Right lobe of liver (tissue), 4 donors: ENCODE results near the gene FOXP1.

Experiments
- POLR2A ChIP-seq: fragments of 450-650 bp; IDR thresholded peaks from one replicate; pipeline ENCODE4 v1.6.1; 2017; ENCODE audit warnings: antibody characterized with exemption, mild to moderate bottlenecking
- TF ChIP-seq, protein P1 (sequence below), 4 donors: fragments of 200-600 bp in 3 of 4; fragments of 450-650 bp in 1 of 4; IDR thresholded peaks; one replicate each; pipeline versions ENCODE4 v1.5.1 to v1.8.0; 2016 to 2022; ENCODE audit warnings: antibody characterized with exemption in 4 of 4, mild to moderate bottlenecking in 2 of 4
- donor health status: DM: no; HTN: no; CAD: no.
- donor health status: DM: no; HTN: no; CAD: no.
- donor health status: DM: no; HTN: yes; CAD: no.

DNA sequence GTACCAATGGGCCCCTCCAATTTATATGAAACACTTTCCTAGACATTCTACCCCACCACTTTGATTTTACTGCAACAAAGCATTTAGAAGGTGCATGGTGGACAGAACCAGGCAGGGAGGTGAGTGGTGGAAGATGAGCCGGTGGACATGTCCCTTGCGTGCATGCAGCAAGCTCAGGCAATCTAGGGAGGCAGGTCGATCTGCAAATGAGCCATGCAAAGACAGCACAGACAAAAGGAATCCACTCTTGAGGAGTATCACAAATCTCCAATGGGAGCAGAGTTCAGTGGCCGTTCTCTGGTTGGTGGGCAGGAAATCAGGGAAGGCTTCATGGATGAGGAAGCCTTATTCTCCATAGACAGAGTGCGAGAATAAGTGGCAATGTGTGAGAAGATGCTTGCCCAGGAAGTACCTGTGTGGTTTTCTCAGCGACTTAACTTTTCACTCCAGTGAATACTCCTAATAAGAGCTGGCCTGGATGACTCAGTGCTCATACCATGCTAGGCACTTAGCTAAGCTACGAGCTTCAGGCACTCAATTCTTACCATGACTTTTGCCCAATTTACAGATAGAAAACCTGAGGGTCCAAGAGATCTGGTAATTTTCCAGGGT is 152.5 kb downstream of the FOXP1 start:
- TF ChIP-seq, protein P1, sequence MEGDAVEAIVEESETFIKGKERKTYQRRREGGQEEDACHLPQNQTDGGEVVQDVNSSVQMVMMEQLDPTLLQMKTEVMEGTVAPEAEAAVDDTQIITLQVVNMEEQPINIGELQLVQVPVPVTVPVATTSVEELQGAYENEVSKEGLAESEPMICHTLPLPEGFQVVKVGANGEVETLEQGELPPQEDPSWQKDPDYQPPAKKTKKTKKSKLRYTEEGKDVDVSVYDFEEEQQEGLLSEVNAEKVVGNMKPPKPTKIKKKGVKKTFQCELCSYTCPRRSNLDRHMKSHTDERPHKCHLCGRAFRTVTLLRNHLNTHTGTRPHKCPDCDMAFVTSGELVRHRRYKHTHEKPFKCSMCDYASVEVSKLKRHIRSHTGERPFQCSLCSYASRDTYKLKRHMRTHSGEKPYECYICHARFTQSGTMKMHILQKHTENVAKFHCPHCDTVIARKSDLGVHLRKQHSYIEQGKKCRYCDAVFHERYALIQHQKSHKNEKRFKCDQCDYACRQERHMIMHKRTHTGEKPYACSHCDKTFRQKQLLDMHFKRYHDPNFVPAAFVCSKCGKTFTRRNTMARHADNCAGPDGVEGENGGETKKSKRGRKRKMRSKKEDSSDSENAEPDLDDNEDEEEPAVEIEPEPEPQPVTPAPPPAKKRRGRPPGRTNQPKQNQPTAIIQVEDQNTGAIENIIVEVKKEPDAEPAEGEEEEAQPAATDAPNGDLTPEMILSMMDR (IDR thresholded peaks at IDR 0.05), result no peak
- TF ChIP-seq POLR2A, result no peak
